ENCODE results near the gene MBD3L1. TPM values are rescaled to one million over a fixed set of nuclear protein-coding genes. Genes with fewer than 3 reads are reported as not detected.

Gene MBD3L1
- total and polyA plus RNA-seq, 9 of the 15 experiments (the other 6 are each of a cell fraction or from before 2014, with no cell fraction given): not detected

DNA sequence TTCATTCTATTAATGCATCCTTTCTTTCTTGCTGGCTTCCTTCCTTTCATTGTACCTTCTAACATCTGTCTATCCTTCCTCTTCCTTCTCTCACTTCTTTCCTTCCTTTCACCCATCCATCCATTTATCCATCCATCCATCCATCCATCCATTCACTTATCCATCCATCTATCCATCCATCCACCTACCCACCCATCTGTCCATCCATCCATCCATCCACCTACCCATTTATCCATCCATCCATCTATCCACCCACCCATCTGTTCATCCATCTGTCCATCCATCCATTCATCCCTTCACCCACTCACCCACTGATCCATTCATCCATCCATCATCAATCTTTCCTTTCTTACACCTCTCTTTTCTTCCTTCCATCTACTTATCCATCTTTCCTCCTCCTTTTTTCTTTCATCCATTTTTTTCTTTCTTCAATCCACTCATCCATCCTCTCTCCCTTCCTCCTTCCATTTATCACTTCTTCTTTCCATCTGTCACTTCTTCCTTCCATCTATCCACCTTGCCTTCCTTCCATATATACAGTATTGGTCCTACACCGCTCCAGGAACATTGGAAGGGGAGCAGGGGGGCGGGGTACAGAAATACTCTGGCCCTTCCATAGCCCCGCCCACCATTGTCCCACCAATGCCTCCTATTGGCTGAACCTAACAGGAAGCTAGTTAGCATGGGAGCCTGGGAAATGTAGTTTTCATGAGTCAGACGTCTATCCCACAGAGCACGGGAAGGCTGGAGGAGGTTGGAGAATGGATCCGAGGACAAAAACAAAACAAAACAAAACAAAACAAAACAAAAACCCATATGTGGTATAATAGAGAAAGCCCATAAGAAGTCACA lies 45.9 kb downstream of the MBD3L1 start (continued):
- TF ChIP-seq PML (IDR thresholded peaks at IDR 0.05; ENCODE audit: low read length): no peak

DNA sequence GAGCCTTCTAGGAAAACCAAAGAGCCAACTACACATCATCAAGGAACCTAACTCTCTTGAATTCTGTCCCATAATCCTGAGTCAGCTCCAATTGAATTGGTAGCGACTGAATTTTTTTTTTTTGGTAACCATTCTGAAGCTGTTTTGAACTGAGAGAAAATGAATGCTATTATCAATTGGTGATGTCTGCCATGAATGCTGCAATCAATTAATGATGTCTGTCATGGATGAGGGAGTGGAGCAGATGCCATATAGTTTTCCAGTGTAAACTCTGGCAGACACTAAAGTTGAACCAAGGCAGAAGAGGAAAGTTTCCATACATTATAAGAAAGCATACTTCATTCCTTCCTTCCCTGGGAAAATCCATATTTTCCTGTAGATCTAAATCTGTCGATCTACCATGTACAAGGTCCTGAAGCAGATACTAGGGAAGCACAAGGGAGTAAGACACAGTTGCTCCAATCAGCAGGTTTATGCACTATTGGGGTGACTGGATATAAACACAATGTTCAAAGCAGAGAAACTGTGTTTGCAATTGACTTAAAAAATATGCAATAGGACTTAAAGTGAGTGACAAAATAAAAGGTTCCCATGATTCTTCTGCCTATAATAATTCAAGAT lies 48.8 kb downstream of the MBD3L1 start:
- DNase-seq (ENCODE audit: extremely low read depth in 1 of 4, low spot score in 3 of 4) (no peak), ATAC-seq (no peak), FAIRE-seq (no peak)
- Histone ChIP-seq H3K9ac (ENCODE audit: insufficient read depth in 1 of 2, low read depth in 2 of 2, low read length in 2 of 2) (no peak overlapping the region), H3K9me3 (replicated peaks; ENCODE audit: control insufficient read depth, insufficient read depth, low read depth, low read length) (no peaks in the 10 kb centered on the region), H3K27ac (ENCODE audit: extremely low read depth, low read depth, low read length) (no peak overlapping the region), H2AFZ (ENCODE audit: low read depth, low read length) (no peak overlapping the region), H4K20me1 (replicated peaks; ENCODE audit: control insufficient read depth, insufficient read depth, low read length) (no peaks in the 10 kb centered on the region), H3K9me1 (ENCODE audit: control insufficient read depth, insufficient read depth, low read length) (no peaks in the 10 kb centered on the region), H3K4me1 (replicated peaks in 1 of 2; ENCODE audit: control insufficient read depth in 2 of 2, insufficient read depth in 2 of 2, low read length in 2 of 2) (no peaks in the 10 kb centered on the region), H3K4me2 (ENCODE audit: insufficient read depth, low read length) (no peak overlapping the region), H3K27me3 (ENCODE audit: control insufficient read depth in 2 of 2, insufficient read depth in 2 of 2, low read length in 2 of 2) (no peaks in the 10 kb centered on the region), H3K36me3 (ENCODE audit: control insufficient read depth, insufficient read depth, low read length) (no peaks in the 10 kb centered on the region), H3K4me3 (no peak overlapping the region), H3K79me2 (ENCODE audit: control insufficient read depth, insufficient read depth, low read length) (no peaks in the 10 kb centered on the region)
- 2% methylated on average over 2 of the region's 2 CpGs for WGBS (ENCODE audit: insufficient coverage, low coverage, missing lambda C conversion rate)
- ChIA-PET CTCF (ENCODE audit: low intra/inter-chr PET ratio) (no interaction called here), POLR2A (no interaction called here)
- BruUV-seq (replicated peaks): no TSS peak
- in situ Hi-C loops (cut with MboI): no loop called here
- intact Hi-C loops (cut with micrococcal nuclease): no loop called here
- peak; percentile 95 for TF ChIP-seq ZNF23 (CRISPR knock-in tag; IDR thresholded peaks at IDR 0.05)
- TF ChIP-seq, protein P1, sequence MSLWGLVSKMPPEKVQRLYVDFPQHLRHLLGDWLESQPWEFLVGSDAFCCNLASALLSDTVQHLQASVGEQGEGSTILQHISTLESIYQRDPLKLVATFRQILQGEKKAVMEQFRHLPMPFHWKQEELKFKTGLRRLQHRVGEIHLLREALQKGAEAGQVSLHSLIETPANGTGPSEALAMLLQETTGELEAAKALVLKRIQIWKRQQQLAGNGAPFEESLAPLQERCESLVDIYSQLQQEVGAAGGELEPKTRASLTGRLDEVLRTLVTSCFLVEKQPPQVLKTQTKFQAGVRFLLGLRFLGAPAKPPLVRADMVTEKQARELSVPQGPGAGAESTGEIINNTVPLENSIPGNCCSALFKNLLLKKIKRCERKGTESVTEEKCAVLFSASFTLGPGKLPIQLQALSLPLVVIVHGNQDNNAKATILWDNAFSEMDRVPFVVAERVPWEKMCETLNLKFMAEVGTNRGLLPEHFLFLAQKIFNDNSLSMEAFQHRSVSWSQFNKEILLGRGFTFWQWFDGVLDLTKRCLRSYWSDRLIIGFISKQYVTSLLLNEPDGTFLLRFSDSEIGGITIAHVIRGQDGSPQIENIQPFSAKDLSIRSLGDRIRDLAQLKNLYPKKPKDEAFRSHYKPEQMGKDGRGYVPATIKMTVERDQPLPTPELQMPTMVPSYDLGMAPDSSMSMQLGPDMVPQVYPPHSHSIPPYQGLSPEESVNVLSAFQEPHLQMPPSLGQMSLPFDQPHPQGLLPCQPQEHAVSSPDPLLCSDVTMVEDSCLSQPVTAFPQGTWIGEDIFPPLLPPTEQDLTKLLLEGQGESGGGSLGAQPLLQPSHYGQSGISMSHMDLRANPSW (CRISPR knock-in tag; IDR thresholded peaks at IDR 0.05): no peak
- no peak for TF ChIP-seq PTTG1 (tag; IDR thresholded peaks at IDR 0.05; ENCODE audit: low read depth)
- no peak for TF ChIP-seq NFRKB (IDR thresholded peaks at IDR 0.05; ENCODE audit: low read depth)
- TF ChIP-seq, protein P2, sequence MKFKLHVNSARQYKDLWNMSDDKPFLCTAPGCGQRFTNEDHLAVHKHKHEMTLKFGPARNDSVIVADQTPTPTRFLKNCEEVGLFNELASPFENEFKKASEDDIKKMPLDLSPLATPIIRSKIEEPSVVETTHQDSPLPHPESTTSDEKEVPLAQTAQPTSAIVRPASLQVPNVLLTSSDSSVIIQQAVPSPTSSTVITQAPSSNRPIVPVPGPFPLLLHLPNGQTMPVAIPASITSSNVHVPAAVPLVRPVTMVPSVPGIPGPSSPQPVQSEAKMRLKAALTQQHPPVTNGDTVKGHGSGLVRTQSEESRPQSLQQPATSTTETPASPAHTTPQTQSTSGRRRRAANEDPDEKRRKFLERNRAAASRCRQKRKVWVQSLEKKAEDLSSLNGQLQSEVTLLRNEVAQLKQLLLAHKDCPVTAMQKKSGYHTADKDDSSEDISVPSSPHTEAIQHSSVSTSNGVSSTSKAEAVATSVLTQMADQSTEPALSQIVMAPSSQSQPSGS (CRISPR knock-in tag; IDR thresholded peaks at IDR 0.05): no peak
- TF ChIP-seq ETV5 (CRISPR knock-in tag; IDR thresholded peaks at IDR 0.05; ENCODE audit: low read depth): no peak
- TF ChIP-seq ARNT (IDR thresholded peaks at IDR 0.05): no peak
- TF ChIP-seq CEBPB (tag; IDR thresholded peaks at IDR 0.05): no peak
- TF ChIP-seq SREBF1 (IDR thresholded peaks at IDR 0.05; ENCODE audit: borderline replicate concordance, low read depth, low read length): no peak
- no peak for TF ChIP-seq NBN (IDR thresholded peaks at IDR 0.05; ENCODE audit: low read depth)
- no peak for TF ChIP-seq ETS2 (tag; IDR thresholded peaks at IDR 0.05; ENCODE audit: borderline replicate concordance, poor library complexity, severe bottlenecking)
- TF ChIP-seq HCFC1 (IDR thresholded peaks at IDR 0.05; ENCODE audit: low read depth, low read length): no peak
- no peak for TF ChIP-seq ZNF778 (CRISPR knock-in tag; IDR thresholded peaks at IDR 0.05)
- TF ChIP-seq POLR2H (tag; IDR thresholded peaks at IDR 0.05; ENCODE audit: low read depth): no peak
- TF ChIP-seq RBM25 (IDR thresholded peaks at IDR 0.05; ENCODE audit: low read depth, low read length, severe bottlenecking): no peak
- no peak for TF ChIP-seq SAP30 (IDR thresholded peaks at IDR 0.05; ENCODE audit: borderline replicate concordance, insufficient read depth, low read depth, low read length, poor library complexity, severe bottlenecking)
